SK-N-SH treated with all-trans-retinoic acid at 6 μM for 48 hours (cell line): Measurements from ENCODE around the gene HDAC4.

Experiments used
- CSRNP3 ChIP-seq: fragments of 250-450 bp; sonication (Bioruptor Pico); IDR thresholded peaks from 2 replicates; pipeline ENCODE4 v1.5.1; 2021; ENCODE audit warnings: mild to moderate bottlenecking, moderate library complexity
- ESRRG ChIP-seq: fragments of 250-450 bp; sonication (Bioruptor Pico); IDR thresholded peaks from 2 replicates; pipeline ENCODE4 v1.6.1; 2021; ENCODE audit warnings: mild to moderate bottlenecking
- SNAI2 ChIP-seq: fragments of 250-450 bp; sonication (Bioruptor Pico); IDR thresholded peaks from 2 replicates; pipeline ENCODE4 v1.5.0; 2020; ENCODE audit warnings: mild to moderate bottlenecking, moderate library complexity
- ZNF70 ChIP-seq: fragments of 450-650 bp; formaldehyde crosslinking; IDR thresholded peaks from 2 replicates; pipeline ENCODE4 v1.5.0; 2020; ENCODE audit warnings: mild to moderate bottlenecking, moderate library complexity
- TF ChIP-seq, protein P1 (sequence below): fragments of 250-450 bp; sonication (Bioruptor Pico); IDR thresholded peaks from 2 replicates; pipeline ENCODE4 v1.8.0; 2020; ENCODE audit warnings: mild to moderate bottlenecking, moderate library complexity, borderline replicate concordance

DNA sequence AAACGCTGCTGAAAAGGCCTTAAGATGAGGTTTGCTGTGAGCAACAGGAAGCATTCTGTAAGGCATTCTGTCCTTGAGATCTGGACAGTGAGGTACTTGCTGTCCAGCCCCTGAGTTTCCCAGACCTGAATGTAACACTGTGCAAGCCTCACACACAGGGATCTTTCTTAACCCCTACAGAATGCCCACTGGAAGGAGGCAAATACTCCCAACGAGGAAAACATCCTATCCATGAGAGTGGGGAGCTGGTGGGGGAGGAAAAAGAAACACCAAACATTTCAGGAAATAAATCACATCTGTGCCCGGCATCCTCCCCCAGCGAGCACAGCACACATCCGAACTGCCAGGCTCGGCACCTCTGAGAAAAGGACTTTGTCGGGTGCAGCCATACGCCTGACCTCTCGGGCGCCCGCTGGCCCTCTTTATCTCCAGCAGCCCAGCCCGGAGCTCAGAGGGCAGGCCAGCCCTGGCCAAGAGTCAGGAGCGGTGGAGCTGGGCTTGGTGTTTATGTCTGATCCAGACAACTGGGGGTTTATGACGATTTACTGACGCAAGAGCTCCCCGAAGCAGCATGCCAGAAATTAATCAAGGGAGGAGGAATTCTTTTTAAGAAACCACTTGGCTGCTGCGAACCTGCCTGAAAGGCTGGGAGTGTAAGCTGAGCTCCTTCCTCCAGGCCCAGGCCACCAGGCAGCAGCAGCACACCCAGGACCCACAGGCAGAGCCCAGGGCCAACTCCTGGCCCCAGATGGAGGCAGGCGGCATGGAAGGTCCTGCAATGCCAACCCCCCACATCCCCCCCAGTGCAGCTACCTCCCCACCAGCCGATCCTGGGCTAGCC lies 72.2 kb downstream of the HDAC4 start:
- TF ChIP-seq ZNF70 (no peak), CSRNP3 (CRISPR knock-in tag) (no peak), ESRRG (CRISPR knock-in tag) (no peak), SNAI2 (CRISPR knock-in tag) (no peak)
- TF ChIP-seq, protein P1, sequence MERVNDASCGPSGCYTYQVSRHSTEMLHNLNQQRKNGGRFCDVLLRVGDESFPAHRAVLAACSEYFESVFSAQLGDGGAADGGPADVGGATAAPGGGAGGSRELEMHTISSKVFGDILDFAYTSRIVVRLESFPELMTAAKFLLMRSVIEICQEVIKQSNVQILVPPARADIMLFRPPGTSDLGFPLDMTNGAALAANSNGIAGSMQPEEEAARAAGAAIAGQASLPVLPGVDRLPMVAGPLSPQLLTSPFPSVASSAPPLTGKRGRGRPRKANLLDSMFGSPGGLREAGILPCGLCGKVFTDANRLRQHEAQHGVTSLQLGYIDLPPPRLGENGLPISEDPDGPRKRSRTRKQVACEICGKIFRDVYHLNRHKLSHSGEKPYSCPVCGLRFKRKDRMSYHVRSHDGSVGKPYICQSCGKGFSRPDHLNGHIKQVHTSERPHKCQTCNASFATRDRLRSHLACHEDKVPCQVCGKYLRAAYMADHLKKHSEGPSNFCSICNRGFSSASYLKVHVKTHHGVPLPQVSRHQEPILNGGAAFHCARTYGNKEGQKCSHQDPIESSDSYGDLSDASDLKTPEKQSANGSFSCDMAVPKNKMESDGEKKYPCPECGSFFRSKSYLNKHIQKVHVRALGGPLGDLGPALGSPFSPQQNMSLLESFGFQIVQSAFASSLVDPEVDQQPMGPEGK: no peak
